Measurements from ENCODE around the gene OR12D1. TPM values are rescaled to one million over a fixed set of nuclear protein-coding genes. Genes with fewer than 3 reads are reported as not detected.

OR12D1 gene
- total RNA-seq: not detected

DNA sequence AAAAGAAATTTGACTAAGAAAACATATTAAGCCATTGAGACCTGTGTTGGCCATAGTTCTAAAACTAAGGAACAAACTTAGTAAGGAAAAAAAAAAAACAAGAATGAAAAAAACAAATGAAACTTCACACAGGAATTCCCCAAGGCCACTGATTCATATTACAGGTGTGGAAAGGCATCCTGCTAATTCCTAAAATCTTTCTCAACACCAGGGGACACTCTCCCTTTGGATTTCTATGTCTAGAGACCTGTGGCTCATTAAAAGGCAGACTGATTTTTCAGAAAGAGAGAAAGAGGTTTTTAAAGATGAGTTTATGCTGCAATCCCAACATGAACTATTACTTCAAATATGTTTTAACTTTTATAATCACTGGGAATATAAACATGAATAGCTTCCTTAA, at the start of gene OR12D1:
TSS of gene OR12D1 (plus strand) at position 341 of the 400 bp plus-strand sequence.
- Histone ChIP-seq H3K27ac (no peak within 1 kb of the TSS), H3K27me3 (no peaks in the 10 kb centered on the region), H3K4me1 (no peaks in the 10 kb centered on the region), H3K36me3 (no peaks in the 10 kb centered on the region), H3K9me3 (no peaks in the 10 kb centered on the region), H3K4me3 (no peak within 1 kb of the TSS)
- DNase-seq: no peak
- TF ChIP-seq POLR2A (IDR thresholded peaks at IDR 0.05): no peak
- TF ChIP-seq, protein P1, sequence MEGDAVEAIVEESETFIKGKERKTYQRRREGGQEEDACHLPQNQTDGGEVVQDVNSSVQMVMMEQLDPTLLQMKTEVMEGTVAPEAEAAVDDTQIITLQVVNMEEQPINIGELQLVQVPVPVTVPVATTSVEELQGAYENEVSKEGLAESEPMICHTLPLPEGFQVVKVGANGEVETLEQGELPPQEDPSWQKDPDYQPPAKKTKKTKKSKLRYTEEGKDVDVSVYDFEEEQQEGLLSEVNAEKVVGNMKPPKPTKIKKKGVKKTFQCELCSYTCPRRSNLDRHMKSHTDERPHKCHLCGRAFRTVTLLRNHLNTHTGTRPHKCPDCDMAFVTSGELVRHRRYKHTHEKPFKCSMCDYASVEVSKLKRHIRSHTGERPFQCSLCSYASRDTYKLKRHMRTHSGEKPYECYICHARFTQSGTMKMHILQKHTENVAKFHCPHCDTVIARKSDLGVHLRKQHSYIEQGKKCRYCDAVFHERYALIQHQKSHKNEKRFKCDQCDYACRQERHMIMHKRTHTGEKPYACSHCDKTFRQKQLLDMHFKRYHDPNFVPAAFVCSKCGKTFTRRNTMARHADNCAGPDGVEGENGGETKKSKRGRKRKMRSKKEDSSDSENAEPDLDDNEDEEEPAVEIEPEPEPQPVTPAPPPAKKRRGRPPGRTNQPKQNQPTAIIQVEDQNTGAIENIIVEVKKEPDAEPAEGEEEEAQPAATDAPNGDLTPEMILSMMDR (IDR thresholded peaks at IDR 0.05): no peak

DNA sequence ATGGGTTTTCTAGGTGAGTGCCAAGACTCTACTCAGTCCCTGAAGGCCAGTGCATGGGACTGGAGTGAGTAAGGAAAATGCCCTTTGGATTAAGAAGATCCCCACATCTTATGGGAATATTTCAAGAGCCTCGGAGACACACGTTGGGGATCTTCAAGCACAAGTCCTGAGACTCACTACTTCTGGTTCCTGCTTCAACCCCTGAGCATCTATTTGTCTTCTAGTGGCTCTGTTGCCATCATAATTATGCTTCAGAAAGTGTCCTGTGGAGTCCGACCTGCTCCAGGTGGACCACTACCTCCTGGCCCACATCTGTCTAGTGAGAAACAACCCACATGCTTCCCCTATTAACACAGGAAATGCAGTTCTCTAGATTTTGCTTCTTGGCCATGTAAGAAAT, 46.0 kb upstream of the OR12D1 start, which contains the start of gene OR5V1:
TSS of gene OR5V1 (minus strand) at position 101 of the 400 bp plus-strand sequence. CDS start 12,670 bp downstream, outside the sequence.
- TF ChIP-seq, protein P1 (IDR thresholded peaks at IDR 0.05): no peak
- no peak for TF ChIP-seq POLR2A (IDR thresholded peaks at IDR 0.05)
- H3K4me3 ChIP-seq: no peak within 1 kb of the TSS
- no peaks in the 10 kb centered on the region for H3K27me3 ChIP-seq
- H3K9me3 ChIP-seq: no peaks in the 10 kb centered on the region
- H3K27ac ChIP-seq: no peak within 1 kb of the TSS
- no peak for DNase-seq
- no peaks in the 10 kb centered on the region for H3K36me3 ChIP-seq
- H3K4me1 ChIP-seq: no peaks in the 10 kb centered on the region

DNA sequence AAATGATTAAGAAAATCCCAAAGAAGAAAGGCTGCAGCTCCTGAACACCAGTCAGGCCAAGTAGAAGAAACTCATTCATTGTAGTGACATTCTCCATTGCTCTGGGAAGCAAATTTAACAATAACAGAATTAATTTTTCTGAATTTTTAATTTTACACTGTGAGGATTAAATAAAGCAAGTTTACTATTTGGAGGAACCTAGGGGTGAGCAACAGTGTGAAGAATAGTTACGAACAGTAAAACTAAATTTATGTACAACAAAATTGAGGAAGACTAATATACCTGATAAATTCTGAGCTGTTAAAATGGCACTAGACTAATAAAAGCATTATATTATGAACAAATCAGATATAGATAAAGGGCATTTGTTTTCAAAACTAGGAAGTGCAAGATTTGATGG, 39.5 kb upstream of the OR12D1 start, which contains the start of gene OR12D3:
TSS of gene OR12D3 (minus strand) at position 101 of the 400 bp plus-strand sequence. CDS start at position 97, 4 bp downstream.
- Histone ChIP-seq H3K4me3 (no peak within 1 kb of the TSS), H3K4me1 (no peaks in the 10 kb centered on the region), H3K27ac (no peak within 1 kb of the TSS), H3K9me3 (no peaks in the 10 kb centered on the region), H3K36me3 (no peaks in the 10 kb centered on the region), H3K27me3 (no peaks in the 10 kb centered on the region)
- TF ChIP-seq, protein P1 (IDR thresholded peaks at IDR 0.05): no peak
- TF ChIP-seq POLR2A (IDR thresholded peaks at IDR 0.05): no peak
- no peak for DNase-seq

DNA sequence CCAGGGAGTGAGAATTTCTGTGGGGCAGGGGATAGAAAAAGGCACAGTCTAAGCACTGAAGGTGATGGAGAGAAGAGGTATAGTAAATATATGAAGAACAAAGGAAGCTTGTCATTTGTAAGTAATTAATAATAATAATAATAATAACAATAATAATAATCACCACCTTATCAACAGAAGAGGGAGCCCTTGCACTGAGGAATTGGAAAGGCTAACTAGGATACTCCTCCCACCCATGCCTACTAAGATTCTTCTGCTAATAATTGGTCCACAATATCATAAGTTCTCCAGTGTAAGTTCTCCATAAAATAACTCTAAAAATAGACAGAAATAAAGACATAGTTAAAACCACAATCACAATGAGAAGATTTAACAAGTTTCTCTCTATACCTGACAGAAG, 38.7 kb upstream of the OR12D1 start:
- no peak for TF ChIP-seq POLR2A (IDR thresholded peaks at IDR 0.05)
- TF ChIP-seq, protein P1 (IDR thresholded peaks at IDR 0.05): no peak
- Histone ChIP-seq H3K4me1 (no peaks in the 10 kb centered on the region), H3K9me3 (no peaks in the 10 kb centered on the region), H3K27me3 (no peaks in the 10 kb centered on the region), H3K27ac (no peak overlapping the region), H3K36me3 (no peaks in the 10 kb centered on the region), H3K4me3 (no peak overlapping the region)
- no peak for DNase-seq

DNA sequence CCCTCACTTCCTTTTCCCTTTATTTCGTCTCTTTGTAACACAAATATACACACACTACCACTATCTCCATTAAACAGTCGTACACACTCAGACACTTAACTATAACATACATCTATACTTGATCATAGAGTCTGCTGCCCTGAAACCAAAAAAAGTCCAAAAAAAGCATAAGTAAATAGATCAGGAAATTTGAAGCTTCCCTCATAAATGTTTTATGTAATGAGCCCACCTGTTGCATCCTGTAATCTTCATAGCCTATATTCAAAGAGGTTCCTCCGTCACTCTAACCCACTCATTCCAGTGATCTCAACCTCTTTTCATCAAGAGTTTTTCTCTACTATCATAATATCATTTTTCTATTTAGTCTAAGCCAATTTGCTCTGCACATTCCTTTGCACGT, 26.2 kb upstream of the OR12D1 start:
- H3K4me3 ChIP-seq: no peak overlapping the region
- H3K36me3 ChIP-seq: no peaks in the 10 kb centered on the region
- H3K4me1 ChIP-seq: no peaks in the 10 kb centered on the region
- no peaks in the 10 kb centered on the region for H3K9me3 ChIP-seq
- no peak for TF ChIP-seq POLR2A (IDR thresholded peaks at IDR 0.05)
- TF ChIP-seq, protein P1 (IDR thresholded peaks at IDR 0.05): no peak
- no peak overlapping the region for H3K27ac ChIP-seq
- no peaks in the 10 kb centered on the region for H3K27me3 ChIP-seq
- no peak for DNase-seq

DNA sequence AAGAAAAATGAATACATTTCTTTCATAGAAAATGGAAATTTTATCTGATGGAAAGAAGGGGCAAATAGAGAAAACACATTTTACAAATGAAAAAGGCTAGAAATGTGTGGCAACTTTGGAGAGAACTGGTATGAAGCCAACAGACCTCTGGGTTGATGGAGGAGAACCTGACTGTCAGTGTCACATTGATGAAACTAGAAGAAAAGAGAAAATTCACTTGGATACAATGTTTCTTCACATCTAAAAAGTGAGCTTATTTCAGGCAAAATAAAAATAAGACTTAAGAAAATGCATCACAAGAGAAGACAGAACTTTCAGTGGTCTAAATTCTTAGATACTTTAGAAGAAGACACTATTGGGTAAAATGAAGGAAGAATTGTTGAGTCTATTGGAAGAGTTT, 19.4 kb upstream of the OR12D1 start, which contains the start of gene OR12D2:
TSS of gene OR12D2 (plus strand) at position 301 of the 400 bp plus-strand sequence. CDS start 1,069 bp downstream, outside the sequence.
- Histone ChIP-seq H3K4me3 (no peak within 1 kb of the TSS), H3K27ac (no peak within 1 kb of the TSS), H3K4me1 (no peaks in the 10 kb centered on the region), H3K9me3 (no peaks in the 10 kb centered on the region), H3K36me3 (no peaks in the 10 kb centered on the region), H3K27me3 (no peaks in the 10 kb centered on the region)
- TF ChIP-seq, protein P1 (IDR thresholded peaks at IDR 0.05): no peak
- TF ChIP-seq POLR2A (IDR thresholded peaks at IDR 0.05): no peak
- DNase-seq: no peak
